OCI-LY1 (cell line): ENCODE data around the gene PRM2.

ENCODE experiments used
- H2AFZ ChIP-seq: fragments of 200-600 bp; sonication (generic), shearing (Covaris generic); 2 replicates; pipeline ENCODE4 v1.6.0; 2014; ENCODE audit warnings: antibody characterized with exemption, mild to moderate bottlenecking, low read length
- H3F3A ChIP-seq: fragments of 200-600 bp; sonication (generic), shearing (Covaris generic); 2 replicates; pipeline ENCODE4 v1.6.0; 2014; ENCODE audit warnings: mild to moderate bottlenecking, antibody characterized with exemption, low read length, moderate library complexity; ENCODE audit not compliant: insufficient read depth
- H3K27ac ChIP-seq: fragments of 200-600 bp; sonication (generic); 2 replicates; pipeline ENCODE4 v1.5.1; 2014; ENCODE audit warnings: low read length, mixed run types, mild to moderate bottlenecking, low read depth; ENCODE audit not compliant: poor library complexity, severe bottlenecking
- H3K27me3 ChIP-seq: fragments of 200-600 bp; sonication (generic); 2 replicates; pipeline ENCODE4 v1.6.0; 2014; ENCODE audit warnings: antibody characterized with exemption, mild to moderate bottlenecking, low read length, moderate library complexity; ENCODE audit not compliant: insufficient read depth
- H3K36me3 ChIP-seq: fragments of 200-600 bp; sonication (generic); 2 replicates; pipeline ENCODE4 v1.6.1; 2014; ENCODE audit warnings: mild to moderate bottlenecking, antibody characterized with exemption, low read length, moderate library complexity, mixed read lengths; ENCODE audit not compliant: insufficient read depth
- H3K4me1 ChIP-seq: fragments of 200-600 bp; sonication (generic); 2 replicates; pipeline ENCODE4 v1.5.1; 2014; ENCODE audit warnings: mild to moderate bottlenecking, low read length, moderate library complexity; ENCODE audit not compliant: insufficient read depth, severe bottlenecking
- H3K4me2 ChIP-seq: fragments of 200-600 bp; sonication (generic), shearing (Covaris generic); 2 replicates; pipeline ENCODE4 v1.6.1; 2014; ENCODE audit warnings: low read length
- H3K4me3 ChIP-seq: fragments of 200-600 bp; sonication (generic); 2 replicates; pipeline ENCODE4 v1.5.1; 2014; ENCODE audit warnings: low read length, low read depth, mild to moderate bottlenecking, mixed read lengths; ENCODE audit not compliant: poor library complexity, severe bottlenecking
- H3K79me2 ChIP-seq: fragments of 200-600 bp; shearing (Covaris generic); 2 replicates; pipeline ENCODE4 v1.6.1; 2016; ENCODE audit warnings: mixed run types, low read length, mixed read lengths; ENCODE audit not compliant: insufficient read depth
- H3K9ac ChIP-seq: fragments of 200-600 bp; sonication (generic), shearing (Covaris generic); 2 replicates; pipeline ENCODE4 v1.6.1; 2014; ENCODE audit warnings: mild to moderate bottlenecking, low read length, mixed read lengths
- H3K9me2 ChIP-seq: fragments of 200-600 bp; sonication (generic), shearing (Covaris generic); 2 replicates; pipeline ENCODE4 v1.6.1; 2014; ENCODE audit warnings: low read depth, mild to moderate bottlenecking, low read length, mixed read lengths
- H3K9me3 ChIP-seq: fragments of 200-600 bp; shearing (Covaris generic); 2 replicates; pipeline ENCODE4 v1.6.1; 2014; ENCODE audit warnings: low read length, mixed read lengths
- H4K20me1 ChIP-seq: fragments of 200-600 bp; sonication (generic), shearing (Covaris generic); 2 replicates; pipeline ENCODE4 v1.6.0; 2016; ENCODE audit warnings: mild to moderate bottlenecking, low read length; ENCODE audit not compliant: insufficient read depth
- CTCF ChIP-seq: fragments of 200-600 bp; sonication (generic), shearing (Covaris generic); IDR thresholded peaks from 2 replicates; pipeline ENCODE4 v1.5.1; 2017; ENCODE audit warnings: mild to moderate bottlenecking, antibody characterized with exemption, low read length, moderate library complexity, mixed read lengths
- EZH2 ChIP-seq: fragments of 200-600 bp; sonication (generic), shearing (Covaris generic); IDR thresholded peaks from 2 replicates; pipeline ENCODE4 v1.8.0; 2017; ENCODE audit warnings: borderline replicate concordance, mixed run types, mild to moderate bottlenecking, antibody characterized with exemption, low read length, moderate library complexity, mixed read lengths

PRM2 gene

GRCh38 chr16:11309895-11310633 lies 33.8 kb upstream of the PRM2 start:
- Histone ChIP-seq H3K4me2 (peak overlapping the region; percentile 48), H3K9me3 (peaks cover 12% of the 10 kb centered on the region; the same call in 1 of the 2 replicates), H3K4me3 (no peak overlapping the region)

GRCh38 chr16:11308493-11309283 lies 32.4 kb upstream of the PRM2 start:
- Histone ChIP-seq H3K9me3 (peaks cover 12% of the 10 kb centered on the region; the same call in 1 of the 2 replicates), H4K20me1 (no peaks in the 10 kb centered on the region), H3K4me3 (no peak overlapping the region), H3K27ac (peak overlapping the region; percentile 94), H3K4me2 (no peak overlapping the region), H3K27me3 (no peaks in the 10 kb centered on the region), H3K36me3 (no peaks in the 10 kb centered on the region), H3K4me1 (peaks cover 60% of the 10 kb centered on the region), H3K9me2 (no peaks in the 10 kb centered on the region), H3K9ac (no peak overlapping the region), H2AFZ (no peak overlapping the region), H3K79me2 (no peaks in the 10 kb centered on the region), H3F3A (no peaks in the 10 kb centered on the region)
- TF ChIP-seq EZH2 (no peak), CTCF (no peak)

More at GRCh38 chr16:11309895-11310633, 33.8 kb upstream of the PRM2 start:
- no peaks in the 10 kb centered on the region for H3K36me3 ChIP-seq
- no peaks in the 10 kb centered on the region for H3F3A ChIP-seq
- H2AFZ ChIP-seq: no peak overlapping the region
- peak overlapping the region; percentile 33; the same call in 1 of the 2 replicates for H3K9ac ChIP-seq
- no peaks in the 10 kb centered on the region for H3K9me2 ChIP-seq
- peak overlapping the region; percentile 94 for H3K27ac ChIP-seq
- H4K20me1 ChIP-seq: no peaks in the 10 kb centered on the region
- TF ChIP-seq EZH2: no peak
- no peak for TF ChIP-seq CTCF
- no peaks in the 10 kb centered on the region for H3K27me3 ChIP-seq
- peaks cover 56% of the 10 kb centered on the region for H3K4me1 ChIP-seq
- no peaks in the 10 kb centered on the region for H3K79me2 ChIP-seq

- peaks cover 12% of the 10 kb centered on the region; the same call in 1 of the 2 replicates for H3K9me3 ChIP-seq
- peaks cover 60% of the 10 kb centered on the region for H3K4me1 ChIP-seq
- no peaks in the 10 kb centered on the region for H4K20me1 ChIP-seq
- no peak overlapping the region for H3K4me2 ChIP-seq
- H3K36me3 ChIP-seq: no peaks in the 10 kb centered on the region
- H3K9ac ChIP-seq: no peak overlapping the region
- H3K9me2 ChIP-seq: no peaks in the 10 kb centered on the region
- no peaks in the 10 kb centered on the region for H3K27me3 ChIP-seq
- TF ChIP-seq CTCF (no peak), EZH2 (no peak)
- no peaks in the 10 kb centered on the region for H3K79me2 ChIP-seq
- peak overlapping the region; percentile 94 for H3K27ac ChIP-seq
- H3F3A ChIP-seq: no peaks in the 10 kb centered on the region
- H2AFZ ChIP-seq: no peak overlapping the region
- H3K4me3 ChIP-seq: no peak overlapping the region
Observed at GRCh38 chr16:11307639-11308492, 31.6 kb upstream of the PRM2 start.
